PC-9 (cell line): ENCODE measurements around the gene NOP9. TPM values are rescaled to one million over a fixed set of nuclear protein-coding genes. Genes with fewer than 3 reads are reported as not detected.

Experiments used
- BruUV-seq: library from RNA; stranded (reverse); fragments of 400-500 nt; replicated peaks from 2 replicates; lab custom pipeline; 2021; lab: Mats Ljungman, UMichigan
- CTCF ChIA-PET: fragments of 300-600 bp; sonication (Branson Sonifier 250); formaldehyde crosslinking; loops from one replicate; lab custom pipeline; 2022; ENCODE audit warnings: antibody characterized with exemption; lab: Charles Lee
- POLR2A ChIA-PET: fragments of 300-600 bp; sonication (Branson Sonifier 250); formaldehyde crosslinking; loops from one replicate; lab custom pipeline; 2022; ENCODE audit warnings: antibody characterized with exemption; ENCODE audit not compliant: unreplicated experiment; lab: Charles Lee
- DNase-seq, 2 experiments: peaks; one replicate each; pipeline versions ENCODE4 v3.0.0 to v3.0.0-alpha.2; 2015 to 2022; ENCODE audit warnings: mixed read lengths in 1 of 2
- H2AFZ ChIP-seq: fragments of 200-600 bp; sonication (generic); 2 replicates; pipeline ENCODE4 v1.8.1; 2017; ENCODE audit warnings: antibody characterized with exemption
- H3F3A ChIP-seq: fragments of 200-600 bp; sonication (generic); 2 replicates; pipeline ENCODE4 v1.8.1; 2017; ENCODE audit warnings: antibody characterized with exemption, mild to moderate bottlenecking, low read depth; ENCODE audit not compliant: insufficient read depth
- H3K27ac ChIP-seq: fragments of 200-600 bp; sonication (generic); 2 replicates; pipeline ENCODE4 v1.6.1; 2016; ENCODE audit warnings: mixed run types
- H3K27me3 ChIP-seq: fragments of 200-600 bp; sonication (generic); 2 replicates; pipeline ENCODE4 v1.6.1; 2016; ENCODE audit warnings: low read depth, mixed run types; ENCODE audit not compliant: insufficient read depth
- H3K36me3 ChIP-seq: fragments of 200-600 bp; sonication (generic); 2 replicates; pipeline ENCODE4 v1.6.1; 2016; ENCODE audit warnings: low read depth, mixed run types
- H3K4me1 ChIP-seq: fragments of 200-600 bp; sonication (generic); replicated peaks from 2 replicates; pipeline ENCODE4 v1.6.1; 2016; ENCODE audit warnings: mixed run types; ENCODE audit not compliant: insufficient read depth
- H3K4me2 ChIP-seq: fragments of 200-600 bp; sonication (generic); 2 replicates; pipeline ENCODE4 v1.6.1; 2017; ENCODE audit warnings: mixed run types
- H3K4me3 ChIP-seq: fragments of 200-600 bp; sonication (generic); 2 replicates; pipeline ENCODE4 v1.6.1; 2016; ENCODE audit warnings: mixed run types
- H3K79me2 ChIP-seq: fragments of 200-600 bp; sonication (generic); 2 replicates; pipeline ENCODE4 v1.6.1; 2017; ENCODE audit warnings: low read depth, mixed run types
- H3K9me2 ChIP-seq: fragments of 200-600 bp; sonication (generic); 2 replicates; pipeline ENCODE4 v1.8.1; 2017; ENCODE audit warnings: mild to moderate bottlenecking; ENCODE audit not compliant: insufficient read depth
- H3K9me3 ChIP-seq: fragments of 200-600 bp; sonication (generic); 2 replicates; pipeline ENCODE4 v1.8.1; 2016; ENCODE audit warnings: low read depth; ENCODE audit not compliant: insufficient read depth
- H4K20me1 ChIP-seq: fragments of 200-600 bp; sonication (generic); 2 replicates; pipeline ENCODE4 v1.8.1; 2017; ENCODE audit not compliant: insufficient read depth
- CTCF ChIP-seq: fragments of 200-600 bp; sonication (generic); conservative IDR thresholded peaks from 2 replicates; pipeline ENCODE4 v1.6.1; 2017; ENCODE audit warnings: mixed run types, antibody characterized with exemption, mild to moderate bottlenecking, moderate library complexity
- EZH2 ChIP-seq: fragments of 200-600 bp; sonication (generic); IDR thresholded peaks from 2 replicates; pipeline ENCODE4 v1.8.0; 2017; ENCODE audit warnings: antibody characterized with exemption, low read depth
- intact Hi-C: fragments of 100-400 bp; cut with micrococcal nuclease; formaldehyde crosslinking; loops from one replicate; pipeline ENCODE4 v1.10.0; 2022; ENCODE audit not compliant: unreplicated experiment
- total RNA-seq: library from RNA; stranded (reverse); gene quantifications from 2 replicates; pipeline ENCODE4 v1.2.3, GENCODE V29; 2021

NOP9 gene
- total RNA-seq, 1 experiment from 2014 or later, result 24.4 TPM

- POLR2A ChIA-PET, result no interaction called here
- H3F3A ChIP-seq, result no peaks in the 10 kb centered on the region
These were observed 39.2 kb downstream of the NOP9 start for GRCh38 chr14:24338843-24339242.

GRCh38 chr14:24339284-24340151 is 39.9 kb downstream of the NOP9 start, which contains the start of gene RIPK3:
TSS of gene RIPK3 (minus strand) at chr14:24339991. CDS start at chr14:24339826, 165 bp downstream.
- Histone ChIP-seq H3K79me2 (no peaks in the 10 kb centered on the region), H3K4me1 (no peaks in the 10 kb centered on the region; the same call in 1 of the 2 replicates), H3K9me3 (no peaks in the 10 kb centered on the region), H3K36me3 (no peaks in the 10 kb centered on the region), H3K27me3 (no peaks in the 10 kb centered on the region), H3K4me3 (no peak within 1 kb of the TSS), H2AFZ (no peak within 1 kb of the TSS), H3K4me2 (no peak within 1 kb of the TSS), H3K27ac (no peak within 1 kb of the TSS), H3K9me2 (no peaks in the 10 kb centered on the region), H3F3A (no peaks in the 10 kb centered on the region), H4K20me1 (no peaks in the 10 kb centered on the region)
- CTCF ChIA-PET, result no interaction called here
- DNase-seq, result peak in 1 of 2 experiments; percentile 30
- BruUV-seq, result TSS peak; percentile 63
- TF ChIP-seq CTCF (no peak), EZH2 (no peak)
- intact Hi-C loops, result no loop called here
- POLR2A ChIA-PET, result interaction anchor here (0.5 to 0.6 kb wide), 3 partner anchors 9 to 334 kb away, joined by 3 to 9 read pairs (median 4); partner anchors contain the start of gene KHNYN

More at GRCh38 chr14:24338843-24339242, 39.2 kb downstream of the NOP9 start:
- CTCF ChIA-PET, result no interaction called here
- no peaks in the 10 kb centered on the region for H4K20me1 ChIP-seq
- no peak for TF ChIP-seq EZH2
- no peak for TF ChIP-seq CTCF
- no TSS peak for BruUV-seq
- no peak overlapping the region for H2AFZ ChIP-seq
- no peaks in the 10 kb centered on the region for H3K79me2 ChIP-seq
- H3K9me3 ChIP-seq, result no peaks in the 10 kb centered on the region
- intact Hi-C loops, result no loop called here
- no peak overlapping the region for H3K4me3 ChIP-seq
- H3K4me2 ChIP-seq, result no peak overlapping the region
- H3K27me3 ChIP-seq, result no peaks in the 10 kb centered on the region
- H3K9me2 ChIP-seq, result no peaks in the 10 kb centered on the region
- H3K36me3 ChIP-seq, result no peaks in the 10 kb centered on the region
- no peak for DNase-seq
- H3K4me1 ChIP-seq, result peaks cover 2% of the 10 kb centered on the region; the same call in 1 of the 2 replicates
- no peak overlapping the region for H3K27ac ChIP-seq

GRCh38 chr14:24340606-24341005 is 41.0 kb downstream of the NOP9 start:
- no peaks in the 10 kb centered on the region for H3K9me2 ChIP-seq
- no peaks in the 10 kb centered on the region; the same call in 1 of the 2 replicates for H3K4me1 ChIP-seq
- no peak overlapping the region for H3K27ac ChIP-seq
- H3F3A ChIP-seq, result no peaks in the 10 kb centered on the region
- CTCF ChIA-PET, result interaction anchor here (0.5 kb wide), 1 partner anchor 65 kb away, joined by 3 read pairs; no protein-coding TSS in a partner anchor
- H3K9me3 ChIP-seq, result no peaks in the 10 kb centered on the region
- POLR2A ChIA-PET, result no interaction called here
- no peaks in the 10 kb centered on the region for H3K27me3 ChIP-seq
- no peak for DNase-seq
- no peaks in the 10 kb centered on the region for H3K36me3 ChIP-seq
- H3K4me3 ChIP-seq, result no peak overlapping the region
- H2AFZ ChIP-seq, result no peak overlapping the region
- H3K79me2 ChIP-seq, result no peaks in the 10 kb centered on the region
- no TSS peak for BruUV-seq
- intact Hi-C loops, result no loop called here
- H4K20me1 ChIP-seq, result no peaks in the 10 kb centered on the region
- TF ChIP-seq CTCF, result no peak
- TF ChIP-seq EZH2, result no peak
- H3K4me2 ChIP-seq, result no peak overlapping the region
